ENCODE measurements around the gene NFYC.

DNA sequence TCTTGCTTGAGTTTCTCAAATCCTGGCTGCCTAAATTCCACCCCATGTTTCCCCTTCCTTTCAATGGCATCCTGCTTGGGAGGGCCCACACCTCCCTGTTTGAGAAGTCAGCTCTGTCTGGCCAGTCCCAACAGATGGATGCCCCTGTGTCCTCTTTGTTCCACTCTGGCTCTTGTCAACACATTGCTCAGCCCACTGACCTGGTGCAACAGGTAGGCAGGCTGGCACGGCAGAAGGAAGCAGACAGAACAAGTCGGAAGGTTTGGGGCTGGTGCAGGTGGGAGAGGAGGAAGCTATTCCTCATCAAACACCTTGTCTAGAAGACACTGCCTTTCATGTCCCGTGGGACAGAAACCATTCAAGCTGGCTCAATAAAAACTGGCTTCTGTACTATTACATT is 114.7 kb downstream of the NFYC start:
- TF ChIP-seq, protein P1, sequence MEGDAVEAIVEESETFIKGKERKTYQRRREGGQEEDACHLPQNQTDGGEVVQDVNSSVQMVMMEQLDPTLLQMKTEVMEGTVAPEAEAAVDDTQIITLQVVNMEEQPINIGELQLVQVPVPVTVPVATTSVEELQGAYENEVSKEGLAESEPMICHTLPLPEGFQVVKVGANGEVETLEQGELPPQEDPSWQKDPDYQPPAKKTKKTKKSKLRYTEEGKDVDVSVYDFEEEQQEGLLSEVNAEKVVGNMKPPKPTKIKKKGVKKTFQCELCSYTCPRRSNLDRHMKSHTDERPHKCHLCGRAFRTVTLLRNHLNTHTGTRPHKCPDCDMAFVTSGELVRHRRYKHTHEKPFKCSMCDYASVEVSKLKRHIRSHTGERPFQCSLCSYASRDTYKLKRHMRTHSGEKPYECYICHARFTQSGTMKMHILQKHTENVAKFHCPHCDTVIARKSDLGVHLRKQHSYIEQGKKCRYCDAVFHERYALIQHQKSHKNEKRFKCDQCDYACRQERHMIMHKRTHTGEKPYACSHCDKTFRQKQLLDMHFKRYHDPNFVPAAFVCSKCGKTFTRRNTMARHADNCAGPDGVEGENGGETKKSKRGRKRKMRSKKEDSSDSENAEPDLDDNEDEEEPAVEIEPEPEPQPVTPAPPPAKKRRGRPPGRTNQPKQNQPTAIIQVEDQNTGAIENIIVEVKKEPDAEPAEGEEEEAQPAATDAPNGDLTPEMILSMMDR (IDR thresholded peaks at IDR 0.05): no peak
- TF ChIP-seq POLR2A (IDR thresholded peaks at IDR 0.05): no peak
